ENCODE measurements around the gene PTBP3. TPM values are rescaled to one million over a fixed set of nuclear protein-coding genes. Genes with fewer than 3 reads are reported as not detected.
A peak's percentile ranks its signal among the peaks of the same experiment; 100 is the strongest.

PTBP3 gene
- total and polyA plus RNA-seq, 2 of the 4 experiments (the other 2 are of a cell fraction), result 8.6 to 15.6 TPM

DNA sequence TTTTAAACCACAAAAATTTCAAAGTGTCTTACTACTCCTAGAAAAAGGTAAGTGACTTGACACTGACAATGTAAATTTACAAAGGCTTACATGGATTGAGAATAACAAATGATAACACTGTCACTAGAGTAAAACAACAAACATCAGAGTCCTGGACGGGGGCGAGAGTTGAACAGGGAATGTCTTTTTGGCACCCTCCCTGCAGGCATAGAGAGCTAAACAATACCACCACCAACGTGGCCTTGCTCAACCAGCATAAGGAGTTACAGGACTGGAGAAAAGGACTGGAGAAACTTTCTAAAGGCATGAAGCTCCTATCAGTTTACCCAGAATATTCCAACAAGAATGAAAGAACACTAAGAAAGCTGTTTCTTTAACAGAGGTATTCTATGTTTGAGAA lies 55.3 kb downstream of the PTBP3 start:
- POLR2A ChIA-PET (ENCODE audit: unreplicated experiment), result no interaction called here
- H2BK20ac ChIP-seq (ENCODE audit: low read depth, low read length), result no peak overlapping the region
- H4K91ac ChIP-seq (ENCODE audit: insufficient read depth, low read depth, low read length), result no peak overlapping the region
- no peak overlapping the region for H4K8ac ChIP-seq (ENCODE audit: low read depth in 2 of 2, low read length in 2 of 2)
- peaks cover 17% of the 10 kb centered on the region; the same call in 1 of the 2 replicates for H4K20me1 ChIP-seq (ENCODE audit: insufficient read depth, low read length)
- no peak overlapping the region for H2AK9ac ChIP-seq (replicated peaks; ENCODE audit: low read depth, low read length, poor library complexity)
- no peaks in the 10 kb centered on the region; the same call in 1 of the 2 replicates for H3K4me1 ChIP-seq (ENCODE audit: control insufficient read depth, insufficient read depth, low read length)
- H3K27ac ChIP-seq (ENCODE audit: insufficient read depth, low read length), result no peak overlapping the region
- no peaks in the 10 kb centered on the region for H3K9me3 ChIP-seq (ENCODE audit: control insufficient read depth, insufficient read depth, low read length)
- no peak overlapping the region for H2BK120ac ChIP-seq (ENCODE audit: low read depth, low read length)
- WGBS, 2 experiments (ENCODE audit: extremely low coverage in 2 of 2, insufficient read length in 1 of 2), result no CpG with 5 or more reads among the region's 3 CpGs
- no peak overlapping the region for H3K4me2 ChIP-seq (ENCODE audit: low read depth, low read length)
- dilution Hi-C loops (cut with HindIII; ENCODE audit: low sequenced_read_pairs, unreplicated experiment), result no loop called here
- H2AK5ac ChIP-seq (ENCODE audit: low read depth, low read length), result no peak overlapping the region
- no peak for TF ChIP-seq MXI1 (IDR thresholded peaks at IDR 0.05; ENCODE audit: borderline replicate concordance, low read depth, low read length)
- no peak for TF ChIP-seq POLR2A (IDR thresholded peaks at IDR 0.05; ENCODE audit: low read depth, low read length)
- no peak for TF ChIP-seq NFE2L2 (IDR thresholded peaks at IDR 0.05; ENCODE audit: low read depth, low read length)
- TF ChIP-seq, protein P1, sequence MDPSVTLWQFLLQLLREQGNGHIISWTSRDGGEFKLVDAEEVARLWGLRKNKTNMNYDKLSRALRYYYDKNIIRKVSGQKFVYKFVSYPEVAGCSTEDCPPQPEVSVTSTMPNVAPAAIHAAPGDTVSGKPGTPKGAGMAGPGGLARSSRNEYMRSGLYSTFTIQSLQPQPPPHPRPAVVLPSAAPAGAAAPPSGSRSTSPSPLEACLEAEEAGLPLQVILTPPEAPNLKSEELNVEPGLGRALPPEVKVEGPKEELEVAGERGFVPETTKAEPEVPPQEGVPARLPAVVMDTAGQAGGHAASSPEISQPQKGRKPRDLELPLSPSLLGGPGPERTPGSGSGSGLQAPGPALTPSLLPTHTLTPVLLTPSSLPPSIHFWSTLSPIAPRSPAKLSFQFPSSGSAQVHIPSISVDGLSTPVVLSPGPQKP (IDR thresholded peaks at IDR 0.05; ENCODE audit: borderline replicate concordance, low read depth, low read length), result no peak
- TF ChIP-seq, protein P2, sequence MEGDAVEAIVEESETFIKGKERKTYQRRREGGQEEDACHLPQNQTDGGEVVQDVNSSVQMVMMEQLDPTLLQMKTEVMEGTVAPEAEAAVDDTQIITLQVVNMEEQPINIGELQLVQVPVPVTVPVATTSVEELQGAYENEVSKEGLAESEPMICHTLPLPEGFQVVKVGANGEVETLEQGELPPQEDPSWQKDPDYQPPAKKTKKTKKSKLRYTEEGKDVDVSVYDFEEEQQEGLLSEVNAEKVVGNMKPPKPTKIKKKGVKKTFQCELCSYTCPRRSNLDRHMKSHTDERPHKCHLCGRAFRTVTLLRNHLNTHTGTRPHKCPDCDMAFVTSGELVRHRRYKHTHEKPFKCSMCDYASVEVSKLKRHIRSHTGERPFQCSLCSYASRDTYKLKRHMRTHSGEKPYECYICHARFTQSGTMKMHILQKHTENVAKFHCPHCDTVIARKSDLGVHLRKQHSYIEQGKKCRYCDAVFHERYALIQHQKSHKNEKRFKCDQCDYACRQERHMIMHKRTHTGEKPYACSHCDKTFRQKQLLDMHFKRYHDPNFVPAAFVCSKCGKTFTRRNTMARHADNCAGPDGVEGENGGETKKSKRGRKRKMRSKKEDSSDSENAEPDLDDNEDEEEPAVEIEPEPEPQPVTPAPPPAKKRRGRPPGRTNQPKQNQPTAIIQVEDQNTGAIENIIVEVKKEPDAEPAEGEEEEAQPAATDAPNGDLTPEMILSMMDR (conservative IDR thresholded peaks at IDR 0.05; ENCODE audit: low read depth, low read length), result no peak
- TF ChIP-seq RAD21 (IDR thresholded peaks at IDR 0.05; ENCODE audit: low read length), result no peak
- no peak for TF ChIP-seq RCOR1 (IDR thresholded peaks at IDR 0.05; ENCODE audit: insufficient replicate concordance, low read length)
- TF ChIP-seq, protein P3, sequence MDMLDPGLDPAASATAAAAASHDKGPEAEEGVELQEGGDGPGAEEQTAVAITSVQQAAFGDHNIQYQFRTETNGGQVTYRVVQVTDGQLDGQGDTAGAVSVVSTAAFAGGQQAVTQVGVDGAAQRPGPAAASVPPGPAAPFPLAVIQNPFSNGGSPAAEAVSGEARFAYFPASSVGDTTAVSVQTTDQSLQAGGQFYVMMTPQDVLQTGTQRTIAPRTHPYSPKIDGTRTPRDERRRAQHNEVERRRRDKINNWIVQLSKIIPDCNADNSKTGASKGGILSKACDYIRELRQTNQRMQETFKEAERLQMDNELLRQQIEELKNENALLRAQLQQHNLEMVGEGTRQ (IDR thresholded peaks at IDR 0.05; ENCODE audit: low read depth, low read length), result no peak
- TF ChIP-seq CHD1 (IDR thresholded peaks at IDR 0.05; ENCODE audit: low read depth, low read length), result no peak
- TF ChIP-seq SMC3 (IDR thresholded peaks at IDR 0.05; ENCODE audit: low read depth, low read length), result no peak
- TF ChIP-seq BHLHE40 (IDR thresholded peaks at IDR 0.05; ENCODE audit: low read depth, low read length), result no peak
- TF ChIP-seq RFX5 (IDR thresholded peaks at IDR 0.05; ENCODE audit: low read depth, low read length), result no peak
- no peak for TF ChIP-seq CEBPB (IDR thresholded peaks at IDR 0.05; ENCODE audit: low read depth, low read length)
- no peak overlapping the region for H3K18ac ChIP-seq (ENCODE audit: low read depth, low read length)
- CTCF ChIA-PET, result no interaction called here
- H3K4ac ChIP-seq (ENCODE audit: low read depth, low read length), result no peak overlapping the region
- no peak overlapping the region for H3K56ac ChIP-seq (ENCODE audit: extremely low read depth, insufficient read depth, low read length)
- peaks cover 43 to 57% of the 10 kb centered on the region in 2 experiments for H3K79me1 ChIP-seq (ENCODE audit: low read depth in 1 of 2, low read length in 2 of 2)
- intact Hi-C loops (cut with micrococcal nuclease), result no loop called here
- peaks cover 5% of the 10 kb centered on the region; the same call in 1 of the 2 replicates for H3K9me1 ChIP-seq (ENCODE audit: insufficient read depth, low read length)
- BruUV-seq (replicated peaks), result no TSS peak
- H3K9ac ChIP-seq (ENCODE audit: low read depth, low read length), result no peak overlapping the region
- no peak overlapping the region for H3K4me3 ChIP-seq (ENCODE audit: insufficient read depth, low read depth, low read length)
- H4K5ac ChIP-seq (ENCODE audit: low read depth, low read length), result no peak overlapping the region
- H2BK15ac ChIP-seq (ENCODE audit: low read depth, low read length), result no peak overlapping the region
- no peak for ATAC-seq (ENCODE audit: low read depth)
- no peak overlapping the region for H2AFZ ChIP-seq (replicated peaks; ENCODE audit: low read length, poor library complexity)
- no peaks in the 10 kb centered on the region for H3K27me3 ChIP-seq (ENCODE audit: control insufficient read depth, insufficient read depth, low read length)
- peak; percentile 5 for DNase-seq
- no peaks in the 10 kb centered on the region for H3K36me3 ChIP-seq (ENCODE audit: control insufficient read depth, insufficient read depth, low read length)
- in situ Hi-C loops (cut with MboI; ENCODE audit: low sequenced_read_pairs), result no loop called here
- H3K23ac ChIP-seq (ENCODE audit: low read depth, low read length), result no peak overlapping the region
- 0 out of 2 replicates have a peak overlapping the region, but pooled peaks have one; percentile 59 for H3K14ac ChIP-seq (replicated peaks; ENCODE audit: low read depth, low read length)
- H2BK5ac ChIP-seq (ENCODE audit: low read depth, low read length, poor library complexity, severe bottlenecking), result no peak overlapping the region

Measured in IMR-90 (cell line).